HCT116 (cell line): Measurements from ENCODE around the gene ERLIN1. TPM values are rescaled to one million over a fixed set of nuclear protein-coding genes. Genes with fewer than 3 reads are reported as not detected.

Experiments
- ATAC-seq: fragments of 200-7000 bp; cut with Tn5 transposase; 2 replicates; pipeline ENCODE4 v1.9.1; 2020; ENCODE audit warnings: mild to moderate bottlenecking, moderate library complexity
- BruUV-seq: library from RNA; stranded (reverse); fragments of 400-500 nt; replicated peaks from 2 replicates; lab custom pipeline; 2021; lab: Mats Ljungman, UMichigan
- CTCF ChIA-PET: fragments of 300-600 bp; sonication (Branson Sonifier 250); formaldehyde crosslinking; loops from one replicate; lab custom pipeline; 2021; ENCODE audit warnings: antibody characterized with exemption; lab: Charles Lee
- POLR2A ChIA-PET: fragments of 300-600, 350-600 bp; sonication (Branson Sonifier 250); formaldehyde crosslinking; loops from one replicate; lab custom pipeline; 2021; ENCODE audit warnings: antibody characterized with exemption; lab: Charles Lee
- RAD21 ChIA-PET, 2 experiments: fragments of 300-600 bp; sonication (Branson Sonifier 250); formaldehyde crosslinking; loops; one replicate each; lab custom pipeline; 2023; ENCODE audit warnings: low total read pairs in 2 of 2; ENCODE audit not compliant: uncharacterized antibody in 2 of 2, unreplicated experiment in 2 of 2, low non-redundant PET in 1 of 2; lab: Charles Lee
- DNase-seq: peaks from one replicate; pipeline ENCODE4 v3.0.0-alpha.2; 2010; ENCODE audit warnings: low read depth, low spot score
- H2AFZ ChIP-seq: fragments of 200-600 bp; shearing (Covaris generic), sonication (generic); 2 replicates; pipeline ENCODE4 v1.6.1; 2017; ENCODE audit warnings: low read depth, mixed run types, mixed read lengths, antibody characterized with exemption, low read length; ENCODE audit not compliant: poor library complexity, severe bottlenecking
- H3K27ac ChIP-seq: 2 replicates; pipeline ENCODE4 v1.5.1; 2012; ENCODE audit warnings: low read depth, low read length
- H3K27me3 ChIP-seq: fragments of 200-600 bp; sonication (generic); 2 replicates; pipeline ENCODE4 v1.6.1; 2016; ENCODE audit warnings: mixed run types, low read length, mixed read lengths; ENCODE audit not compliant: insufficient read depth
- H3K36me3 ChIP-seq, 2 experiments: fragments of 200-500 bp in 1 of 2; fragments of 200-600 bp in 1 of 2; sonication (Bioruptor generic) in 1 of 2; sonication (generic) in 1 of 2; 2 replicates each; pipeline versions ENCODE4 v1.5.1 to v1.6.1; 2014 to 2016; ENCODE audit warnings: low read length in 2 of 2, inconsistent platforms in 1 of 2, mixed read lengths in 1 of 2, mixed run types in 1 of 2; ENCODE audit not compliant: insufficient read depth in 2 of 2, control insufficient read depth in 1 of 2
- H3K4me1 ChIP-seq, 2 experiments: fragments of 200-600 bp in 1 of 2; sonication (generic) in 1 of 2; 2 replicates each; pipeline versions ENCODE4 v1.5.1 to v1.6.1; 2012 to 2017; ENCODE audit warnings: low read length in 2 of 2, inconsistent platforms in 1 of 2, mild to moderate bottlenecking in 1 of 2, mixed read lengths in 1 of 2, mixed run types in 1 of 2, moderate library complexity in 1 of 2; ENCODE audit not compliant: insufficient read depth in 2 of 2, control insufficient read depth in 1 of 2
- H3K4me2 ChIP-seq: fragments of 200-600 bp; sonication (generic); 2 replicates; pipeline ENCODE4 v1.6.1; 2017; ENCODE audit warnings: mixed run types, low read length, mixed read lengths
- H3K4me3 ChIP-seq, 2 experiments: fragments of 200-600 bp in 1 of 2; sonication (generic) in 1 of 2; replicated peaks in 1 of 2; 2 replicates each; pipeline ENCODE4 v1.5.1; 2011 to 2016; ENCODE audit warnings: low read length in 2 of 2, control low read depth in 1 of 2, low read depth in 1 of 2, mild to moderate bottlenecking in 1 of 2, mixed read lengths in 1 of 2, mixed run types in 1 of 2
- H3K79me2 ChIP-seq: fragments of 200-600 bp; sonication (generic); 2 replicates; pipeline ENCODE4 v1.6.1; 2017; ENCODE audit warnings: mild to moderate bottlenecking, mixed run types, low read length, moderate library complexity, mixed read lengths; ENCODE audit not compliant: insufficient read depth
- H3K9ac ChIP-seq: fragments of 200-600 bp; sonication (generic); 2 replicates; pipeline ENCODE4 v1.6.1; 2016; ENCODE audit warnings: low read length, mixed read lengths
- H3K9me2 ChIP-seq: fragments of 200-600 bp; sonication (generic), shearing (Covaris generic); 2 replicates; pipeline ENCODE4 v1.6.1; 2017; ENCODE audit warnings: mixed run types, mild to moderate bottlenecking, moderate library complexity; ENCODE audit not compliant: insufficient read depth
- H3K9me3 ChIP-seq, 2 experiments: fragments of 200-500 bp in 1 of 2; fragments of 200-600 bp in 1 of 2; sonication (Bioruptor generic) in 1 of 2; sonication (generic) in 1 of 2; 2 replicates each; pipeline ENCODE4 v1.6.1; 2014 to 2017; ENCODE audit warnings: low read length in 2 of 2, mixed read lengths in 2 of 2, inconsistent platforms in 1 of 2, low read depth in 1 of 2, mild to moderate bottlenecking in 1 of 2, mixed run types in 1 of 2, moderate library complexity in 1 of 2; ENCODE audit not compliant: control insufficient read depth in 1 of 2, insufficient read depth in 1 of 2
- H4K20me1 ChIP-seq: fragments of 200-600 bp; sonication (generic), shearing (Covaris generic); 2 replicates; pipeline ENCODE4 v1.6.1; 2017; ENCODE audit warnings: mixed run types, mild to moderate bottlenecking, moderate library complexity; ENCODE audit not compliant: insufficient read depth
- CBX3 ChIP-seq: IDR thresholded peaks from 2 replicates; pipeline ENCODE4 v1.6.1; 2012; ENCODE audit warnings: low read depth
- CTCF ChIP-seq, 3 experiments: fragments of 200-600 bp in 1 of 3; sonication (generic) in 1 of 3; IDR thresholded peaks in 2 of 3; conservative IDR thresholded peaks in 1 of 3; 2 replicates each; pipeline ENCODE4 v1.5.1; 2012 to 2017; ENCODE audit warnings: low read depth in 2 of 3, low read length in 2 of 3, antibody characterized with exemption in 1 of 3, borderline replicate concordance in 1 of 3, control low read depth in 1 of 3, mild to moderate bottlenecking in 1 of 3, mixed read lengths in 1 of 3, mixed run types in 1 of 3, moderate library complexity in 1 of 3; ENCODE audit not compliant: insufficient read depth in 1 of 3
- EZH2phosphoT487 ChIP-seq: fragments of 200-600 bp; IDR thresholded peaks from 2 replicates; pipeline ENCODE4 v1.6.1; 2018; ENCODE audit warnings: antibody characterized with exemption, borderline replicate concordance
- FOSL1 ChIP-seq: IDR thresholded peaks from 2 replicates; pipeline ENCODE4 v1.6.1; 2012; ENCODE audit warnings: low read depth
- MAX ChIP-seq: IDR thresholded peaks from 2 replicates; pipeline ENCODE4 v1.6.1; 2012
- POLR2A ChIP-seq: IDR thresholded peaks from 2 replicates; pipeline ENCODE4 v1.7.0; 2011; ENCODE audit warnings: borderline replicate concordance; ENCODE audit not compliant: insufficient read depth, insufficient read length; ENCODE audit errors: extremely low read depth
- POLR2AphosphoS5 ChIP-seq: IDR thresholded peaks from 2 replicates; pipeline ENCODE4 v1.6.1; 2011; ENCODE audit warnings: mild to moderate bottlenecking, low read depth, low read length, moderate library complexity
- SIN3A ChIP-seq: IDR thresholded peaks from 2 replicates; pipeline ENCODE4 v1.6.1; 2012; ENCODE audit warnings: low read depth
- SP1 ChIP-seq: IDR thresholded peaks from 2 replicates; pipeline ENCODE4 v1.6.1; 2012; ENCODE audit warnings: low read depth
- YY1 ChIP-seq: IDR thresholded peaks from 2 replicates; pipeline ENCODE4 v1.6.1; 2011; ENCODE audit warnings: low read length, low read depth, moderate library complexity, mild to moderate bottlenecking; ENCODE audit not compliant: insufficient replicate concordance; ENCODE audit errors: extremely low read depth
- ZBTB33 ChIP-seq: IDR thresholded peaks from 2 replicates; pipeline ENCODE4 v1.6.1; 2011; ENCODE audit warnings: mild to moderate bottlenecking, low read length, moderate library complexity; ENCODE audit not compliant: insufficient replicate concordance; ENCODE audit errors: extremely low read depth
- ZFX ChIP-seq: fragments of 450-650 bp; IDR thresholded peaks from 2 replicates; pipeline ENCODE4 v1.6.1; 2017
- intact Hi-C: fragments of 100-400 bp; cut with micrococcal nuclease; formaldehyde crosslinking; loops from 2 replicates; pipeline ENCODE4 v1.10.0; 2022
- total RNA-seq: library from RNA; stranded (reverse); gene quantifications from one replicate; pipeline ENCODE4 v1.2.1, GENCODE V29; 2021; ENCODE audit not compliant: unreplicated experiment

Gene ERLIN1
- total RNA-seq, 1 experiment from 2014 or later: 64.5 TPM

GRCh38 chr10:100146398-100146797 is 39.4 kb downstream of the ERLIN1 start (continued):
- TF ChIP-seq YY1: no peak
- no peak for TF ChIP-seq FOSL1
- TF ChIP-seq POLR2A: no peak
- no peak for TF ChIP-seq CTCF (IDR thresholded peaks at IDR 0.05 in 2 of 3, conservative IDR thresholded peaks at IDR 0.05 in 1 of 3; ENCODE audit: borderline replicate concordance in 1 of 3, insufficient read depth in 1 of 3, low read depth in 2 of 3, low read length in 2 of 3)
- no peak for TF ChIP-seq ZFX
- TF ChIP-seq MAX: no peak

GRCh38 chr10:100143756-100144155 is 42.1 kb downstream of the ERLIN1 start:
- CTCF ChIA-PET: no interaction called here
- peaks cover 0 to 18% of the 10 kb centered on the region in 2 experiments; a peak in 2 of 4 replicates for H3K4me1 ChIP-seq
- no peaks in the 10 kb centered on the region for H4K20me1 ChIP-seq
- intact Hi-C loops: no loop called here
- H2AFZ ChIP-seq: no peak overlapping the region
- POLR2A ChIA-PET: no interaction called here
- no peak overlapping the region for H3K4me3 ChIP-seq
- RAD21 ChIA-PET: no interaction called here
- no peak for DNase-seq
- no peak overlapping the region for H3K4me2 ChIP-seq
- H3K36me3 ChIP-seq: no peaks in the 10 kb centered on the region
- H3K9ac ChIP-seq: no peak overlapping the region
- BruUV-seq: no TSS peak
- TF ChIP-seq SIN3A (no peak), EZH2phosphoT487 (no peak), SP1 (no peak), POLR2AphosphoS5 (no peak), MAX (no peak), ZBTB33 (no peak), CBX3 (no peak)
- H3K79me2 ChIP-seq: no peaks in the 10 kb centered on the region
- H3K27ac ChIP-seq: no peak overlapping the region
- no peak for ATAC-seq
- no peaks in the 10 kb centered on the region for H3K9me3 ChIP-seq
- H3K9me2 ChIP-seq: no peaks in the 10 kb centered on the region
- H3K27me3 ChIP-seq: no peaks in the 10 kb centered on the region
